SU-DHL-6 (cell line): ENCODE results near the gene PLEKHA7.

Experiments
- H2AFZ ChIP-seq: fragments of 200-600 bp; sonication (generic); 2 replicates; pipeline ENCODE4 v1.6.1; 2014; ENCODE audit warnings: low read depth, mild to moderate bottlenecking, moderate library complexity, mixed read lengths, antibody characterized with exemption, low read length; ENCODE audit not compliant: severe bottlenecking
- H3F3A ChIP-seq: fragments of 200-600 bp; shearing (Covaris generic); 2 replicates; pipeline ENCODE4 v1.6.0; 2016; ENCODE audit warnings: antibody characterized with exemption, mild to moderate bottlenecking; ENCODE audit not compliant: insufficient read depth
- H3K27ac ChIP-seq: fragments of 200-600 bp; sonication (generic); 2 replicates; pipeline ENCODE4 v1.5.1; 2016; ENCODE audit warnings: low read depth, mild to moderate bottlenecking, low read length, moderate library complexity, mixed read lengths
- H3K27me3 ChIP-seq: fragments of 200-600 bp; sonication (generic), shearing (Covaris generic); 2 replicates; pipeline ENCODE4 v1.6.0; 2014; ENCODE audit warnings: mild to moderate bottlenecking, low read length
- H3K36me3 ChIP-seq: fragments of 200-600 bp; sonication (generic); 2 replicates; pipeline ENCODE4 v1.6.1; 2014; ENCODE audit warnings: mild to moderate bottlenecking, low read length, mixed read lengths
- H3K4me2 ChIP-seq: fragments of 300-600, 200-600 bp; shearing (Covaris generic), sonication (generic); 2 replicates; pipeline ENCODE4 v1.6.0; 2014; ENCODE audit warnings: low read length, low read depth, mild to moderate bottlenecking; ENCODE audit not compliant: poor library complexity, severe bottlenecking
- H3K4me3 ChIP-seq: fragments of 200-600 bp; sonication (generic); 2 replicates; pipeline ENCODE4 v1.5.1; 2014; ENCODE audit warnings: antibody characterized with exemption, low read length, mild to moderate bottlenecking, mixed read lengths; ENCODE audit not compliant: insufficient read depth, poor library complexity, severe bottlenecking
- H3K79me2 ChIP-seq: fragments of 200-600 bp; sonication (generic); 2 replicates; pipeline ENCODE4 v1.6.1; 2014; ENCODE audit warnings: mild to moderate bottlenecking, low read length, moderate library complexity; ENCODE audit not compliant: insufficient read depth
- H3K9ac ChIP-seq: fragments of 200-600 bp; sonication (generic); 2 replicates; pipeline ENCODE4 v1.7.0; 2014; ENCODE audit warnings: mild to moderate bottlenecking, low read length
- H3K9me2 ChIP-seq: fragments of 200-600 bp; sonication (generic); replicated peaks from 2 replicates; pipeline ENCODE4 v1.6.1; 2014; ENCODE audit warnings: low read length; ENCODE audit not compliant: insufficient read depth
- H3K9me3 ChIP-seq: fragments of 200-600 bp; sonication (generic); 2 replicates; pipeline ENCODE4 v1.6.1; 2014; ENCODE audit warnings: low read length, mixed read lengths; ENCODE audit not compliant: insufficient read depth
- H4K20me1 ChIP-seq: fragments of 200-600 bp; sonication (generic); 2 replicates; pipeline ENCODE4 v1.6.1; 2014; ENCODE audit warnings: low read depth, mild to moderate bottlenecking, antibody characterized with exemption, low read length, moderate library complexity, mixed read lengths
- EZH2phosphoT487 ChIP-seq: fragments of 200-600 bp; sonication (generic), shearing (Covaris generic); conservative IDR thresholded peaks from 2 replicates; pipeline ENCODE4 v1.6.1; 2018; ENCODE audit warnings: mild to moderate bottlenecking, antibody characterized with exemption, low read length, moderate library complexity, mixed read lengths
- TF ChIP-seq, protein P1 (sequence below): fragments of 200-600 bp; sonication (generic); IDR thresholded peaks from one replicate; pipeline ENCODE4 v1.5.1; 2017; ENCODE audit warnings: antibody characterized with exemption, mild to moderate bottlenecking, low read length, moderate library complexity; ENCODE audit not compliant: insufficient read depth, poor library complexity, severe bottlenecking

PLEKHA7 gene

DNA sequence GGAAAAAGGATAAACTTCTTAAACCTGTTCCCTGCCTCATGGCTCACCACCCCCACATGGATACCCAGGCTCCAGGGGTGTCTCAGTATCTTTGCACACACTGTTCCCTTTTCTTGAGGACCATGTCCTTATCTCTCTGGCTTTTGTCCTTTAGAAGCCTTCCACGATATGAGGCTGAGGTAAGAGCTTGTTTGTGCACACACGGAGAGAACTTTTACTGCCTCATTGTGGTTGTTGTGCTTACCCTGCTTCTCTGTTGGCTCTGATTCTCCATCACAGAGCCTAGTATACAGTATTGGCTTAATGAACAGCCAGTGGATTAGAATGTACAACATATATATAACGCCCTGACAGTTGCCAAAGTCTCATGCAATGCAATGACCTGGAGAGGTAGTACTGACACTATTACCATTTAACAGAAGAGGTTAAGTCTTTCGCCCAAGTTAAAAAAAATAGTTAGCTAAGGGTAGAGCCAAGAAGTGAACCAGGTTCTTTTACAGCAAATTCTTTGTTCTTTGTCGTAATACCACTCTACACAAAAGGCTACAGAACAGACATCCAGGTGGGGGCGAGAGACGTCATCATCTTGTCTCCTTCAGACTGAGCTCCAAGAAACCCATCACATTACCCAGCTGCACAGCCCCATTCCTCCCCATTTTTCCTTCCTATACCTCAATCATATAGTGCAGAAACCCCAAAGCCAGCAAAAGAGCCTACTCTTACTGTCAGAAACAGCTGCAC is 117.3 kb downstream of the PLEKHA7 start:
- Histone ChIP-seq H3K27me3 (no peaks in the 10 kb centered on the region), H3K9me3 (no peaks in the 10 kb centered on the region), H3K36me3 (no peaks in the 10 kb centered on the region), H3K4me2 (no peak overlapping the region), H4K20me1 (no peaks in the 10 kb centered on the region), H2AFZ (no peak overlapping the region), H3K9ac (no peak overlapping the region), H3K27ac (no peak overlapping the region), H3K9me2 (no peaks in the 10 kb centered on the region), H3K4me3 (no peak overlapping the region), H3F3A (no peaks in the 10 kb centered on the region), H3K79me2 (no peaks in the 10 kb centered on the region)
- no peak for TF ChIP-seq EZH2phosphoT487
- TF ChIP-seq, protein P1, sequence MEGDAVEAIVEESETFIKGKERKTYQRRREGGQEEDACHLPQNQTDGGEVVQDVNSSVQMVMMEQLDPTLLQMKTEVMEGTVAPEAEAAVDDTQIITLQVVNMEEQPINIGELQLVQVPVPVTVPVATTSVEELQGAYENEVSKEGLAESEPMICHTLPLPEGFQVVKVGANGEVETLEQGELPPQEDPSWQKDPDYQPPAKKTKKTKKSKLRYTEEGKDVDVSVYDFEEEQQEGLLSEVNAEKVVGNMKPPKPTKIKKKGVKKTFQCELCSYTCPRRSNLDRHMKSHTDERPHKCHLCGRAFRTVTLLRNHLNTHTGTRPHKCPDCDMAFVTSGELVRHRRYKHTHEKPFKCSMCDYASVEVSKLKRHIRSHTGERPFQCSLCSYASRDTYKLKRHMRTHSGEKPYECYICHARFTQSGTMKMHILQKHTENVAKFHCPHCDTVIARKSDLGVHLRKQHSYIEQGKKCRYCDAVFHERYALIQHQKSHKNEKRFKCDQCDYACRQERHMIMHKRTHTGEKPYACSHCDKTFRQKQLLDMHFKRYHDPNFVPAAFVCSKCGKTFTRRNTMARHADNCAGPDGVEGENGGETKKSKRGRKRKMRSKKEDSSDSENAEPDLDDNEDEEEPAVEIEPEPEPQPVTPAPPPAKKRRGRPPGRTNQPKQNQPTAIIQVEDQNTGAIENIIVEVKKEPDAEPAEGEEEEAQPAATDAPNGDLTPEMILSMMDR: no peak

DNA sequence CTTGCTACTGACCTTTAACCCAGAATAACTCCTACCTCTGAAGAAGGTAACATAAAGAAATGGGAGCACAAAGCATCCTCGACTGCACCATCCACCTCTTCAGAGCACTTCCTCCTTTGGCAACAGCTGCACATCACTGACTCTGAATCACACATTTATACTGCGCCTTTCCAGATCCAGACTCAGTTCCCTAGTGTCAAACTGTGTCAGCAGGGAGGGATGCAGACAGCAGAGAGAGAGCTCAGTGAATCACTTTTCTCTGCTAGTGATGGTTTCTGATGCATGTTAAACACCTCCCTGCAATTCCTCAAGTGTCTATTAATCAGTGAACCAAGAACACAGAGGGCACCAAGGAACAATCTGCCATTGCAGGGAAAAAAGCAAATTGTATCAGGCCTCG is 118.9 kb downstream of the PLEKHA7 start:
- Histone ChIP-seq H3K27ac (no peak overlapping the region), H3F3A (no peaks in the 10 kb centered on the region), H4K20me1 (no peaks in the 10 kb centered on the region), H3K9me3 (no peaks in the 10 kb centered on the region), H3K4me3 (no peak overlapping the region), H2AFZ (no peak overlapping the region), H3K9me2 (no peaks in the 10 kb centered on the region), H3K36me3 (no peaks in the 10 kb centered on the region), H3K9ac (no peak overlapping the region), H3K4me2 (no peak overlapping the region), H3K79me2 (no peaks in the 10 kb centered on the region), H3K27me3 (no peaks in the 10 kb centered on the region)
- TF ChIP-seq, protein P1: no peak
- no peak for TF ChIP-seq EZH2phosphoT487

DNA sequence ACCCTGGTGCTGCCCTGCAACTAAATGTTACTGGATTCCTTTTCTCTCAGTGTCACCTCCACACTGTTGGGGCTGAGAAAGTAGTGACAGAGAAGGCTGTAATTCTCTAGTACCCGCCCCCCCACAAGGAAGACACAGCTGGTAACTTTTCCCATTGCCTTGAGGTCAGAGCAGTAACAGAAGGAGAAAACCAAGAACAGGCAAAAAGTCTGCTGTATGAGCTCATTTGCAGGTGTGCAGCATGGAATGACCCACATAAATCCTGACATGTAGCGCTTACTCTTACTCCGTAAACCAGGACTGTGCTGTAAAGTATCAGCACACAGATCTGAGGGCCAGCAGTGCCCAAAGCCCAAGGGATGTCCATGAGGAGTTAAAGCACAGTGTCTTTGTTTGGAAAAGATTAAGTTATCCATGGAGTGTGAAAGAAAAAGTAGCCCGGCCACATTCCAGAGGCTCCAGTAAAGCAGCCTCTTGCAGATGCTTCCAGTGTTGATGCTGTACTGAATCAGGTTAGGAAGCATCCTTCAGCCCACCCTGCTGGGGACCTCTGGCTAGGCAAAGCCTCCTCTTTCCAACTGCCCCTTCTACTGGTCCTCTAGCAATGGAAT is 120.7 kb downstream of the PLEKHA7 start:
- Histone ChIP-seq H3K79me2 (no peaks in the 10 kb centered on the region), H3K4me2 (no peak overlapping the region), H4K20me1 (no peaks in the 10 kb centered on the region), H3K4me3 (no peak overlapping the region), H3K36me3 (no peaks in the 10 kb centered on the region), H3K27me3 (no peaks in the 10 kb centered on the region), H3K27ac (no peak overlapping the region), H3K9ac (no peak overlapping the region), H3K9me3 (no peaks in the 10 kb centered on the region), H3F3A (no peaks in the 10 kb centered on the region), H2AFZ (no peak overlapping the region), H3K9me2 (no peaks in the 10 kb centered on the region)
- TF ChIP-seq, protein P1: no peak
- no peak for TF ChIP-seq EZH2phosphoT487
